ENCODE results near the gene TLR1. TPM values are rescaled to one million over a fixed set of nuclear protein-coding genes. Genes with fewer than 3 reads are reported as not detected.
"Not testable (repeated sequence)": the region's sequence is repeated elsewhere in the genome, so short reads cannot be mapped to it uniquely, and the experiment has no call there.

The TLR1 gene
- total RNA-seq, 4 donors from 2014 or later = 2.5 to 11.3 (median 10.3) TPM

DNA sequence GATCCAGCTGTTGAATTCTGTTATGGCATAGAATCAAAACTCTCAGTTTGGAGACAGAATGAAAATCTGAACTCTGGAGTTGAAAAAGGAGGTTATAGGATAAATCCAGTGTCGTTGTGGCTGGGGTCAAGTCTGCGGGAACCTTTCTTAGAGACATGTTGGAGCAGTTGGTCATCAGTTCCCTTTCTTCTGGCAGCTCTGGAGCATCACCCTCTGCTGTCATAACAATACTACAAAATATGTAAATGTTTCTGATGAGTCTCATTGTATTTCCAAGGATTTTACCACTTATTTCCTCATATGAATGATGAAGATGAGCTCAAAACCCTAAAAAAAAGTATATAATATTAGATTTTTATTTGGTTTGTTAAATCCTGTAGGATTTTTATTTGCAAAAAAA lies 29.3 kb downstream of the TLR1 start:
- DNase-seq = no peak
- TF ChIP-seq, protein P1, sequence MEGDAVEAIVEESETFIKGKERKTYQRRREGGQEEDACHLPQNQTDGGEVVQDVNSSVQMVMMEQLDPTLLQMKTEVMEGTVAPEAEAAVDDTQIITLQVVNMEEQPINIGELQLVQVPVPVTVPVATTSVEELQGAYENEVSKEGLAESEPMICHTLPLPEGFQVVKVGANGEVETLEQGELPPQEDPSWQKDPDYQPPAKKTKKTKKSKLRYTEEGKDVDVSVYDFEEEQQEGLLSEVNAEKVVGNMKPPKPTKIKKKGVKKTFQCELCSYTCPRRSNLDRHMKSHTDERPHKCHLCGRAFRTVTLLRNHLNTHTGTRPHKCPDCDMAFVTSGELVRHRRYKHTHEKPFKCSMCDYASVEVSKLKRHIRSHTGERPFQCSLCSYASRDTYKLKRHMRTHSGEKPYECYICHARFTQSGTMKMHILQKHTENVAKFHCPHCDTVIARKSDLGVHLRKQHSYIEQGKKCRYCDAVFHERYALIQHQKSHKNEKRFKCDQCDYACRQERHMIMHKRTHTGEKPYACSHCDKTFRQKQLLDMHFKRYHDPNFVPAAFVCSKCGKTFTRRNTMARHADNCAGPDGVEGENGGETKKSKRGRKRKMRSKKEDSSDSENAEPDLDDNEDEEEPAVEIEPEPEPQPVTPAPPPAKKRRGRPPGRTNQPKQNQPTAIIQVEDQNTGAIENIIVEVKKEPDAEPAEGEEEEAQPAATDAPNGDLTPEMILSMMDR (IDR thresholded peaks at IDR 0.05) = no peak
- TF ChIP-seq POLR2A (IDR thresholded peaks at IDR 0.05) = no peak
- WGBS, 2 donors = 61 to 71% methylated on average over 2 of the region's 2 CpGs
- no peaks in the 10 kb centered on the region for H3K9me3 ChIP-seq
- no peaks in the 10 kb centered on the region for H3K27me3 ChIP-seq
- no peaks in the 10 kb centered on the region for H3K36me3 ChIP-seq
- intact Hi-C loops (cut with DNase I) = no loop called here
- H3K4me3 ChIP-seq = no peak overlapping the region
- H3K27ac ChIP-seq = no peak overlapping the region
- peaks cover 0 to 5% (median 0%) of the 10 kb centered on the region in 3 donors for H3K4me1 ChIP-seq

GRCh38 chr4:38774181-38774955 lies 30.2 kb downstream of the TLR1 start:
- H3K27ac ChIP-seq = no peak overlapping the region
- H3K4me3 ChIP-seq = no peak overlapping the region
- H3K27me3 ChIP-seq = no peaks in the 10 kb centered on the region
- H3K9me3 ChIP-seq = no peaks in the 10 kb centered on the region
- H3K36me3 ChIP-seq = no peaks in the 10 kb centered on the region
- H3K4me1 ChIP-seq = peaks cover 0 to 14% (median 5%) of the 10 kb centered on the region in 3 donors
- TF ChIP-seq, protein P1 (IDR thresholded peaks at IDR 0.05) = no peak
- TF ChIP-seq POLR2A (IDR thresholded peaks at IDR 0.05) = no peak
- 86 to 88% methylated on average over 8 of the region's 8 CpGs for WGBS, 2 donors
- intact Hi-C loops (cut with DNase I) = no loop called here
- no peak for DNase-seq

DNA sequence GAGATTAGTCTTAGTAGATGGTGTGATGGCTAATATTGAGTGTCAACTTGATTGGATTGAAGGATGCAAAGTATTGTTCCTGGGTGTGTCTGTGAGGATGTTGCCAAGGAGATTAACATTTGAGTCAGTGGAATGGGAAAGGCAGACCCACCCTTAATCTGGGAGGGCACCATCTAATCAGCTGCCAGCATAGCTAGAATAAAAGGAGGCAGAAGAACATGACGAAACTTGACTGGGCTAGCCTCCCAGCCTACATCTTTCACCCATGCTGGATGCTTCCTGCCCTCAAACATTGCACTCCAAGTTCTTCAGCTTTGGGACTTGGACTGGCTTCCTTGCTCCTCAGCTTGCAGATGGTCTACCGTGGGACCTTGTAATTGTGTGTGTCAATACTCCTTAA lies 34.3 kb downstream of the TLR1 start:
- H3K9me3 ChIP-seq; intact Hi-C loops (cut with DNase I); H3K4me3 ChIP-seq; H3K36me3 ChIP-seq; H3K27ac ChIP-seq; H3K27me3 ChIP-seq; H3K4me1 ChIP-seq; DNase-seq: not testable (repeated sequence)
- WGBS, 2 donors = 45 to 59% methylated on average over 2 of the region's 2 CpGs

DNA sequence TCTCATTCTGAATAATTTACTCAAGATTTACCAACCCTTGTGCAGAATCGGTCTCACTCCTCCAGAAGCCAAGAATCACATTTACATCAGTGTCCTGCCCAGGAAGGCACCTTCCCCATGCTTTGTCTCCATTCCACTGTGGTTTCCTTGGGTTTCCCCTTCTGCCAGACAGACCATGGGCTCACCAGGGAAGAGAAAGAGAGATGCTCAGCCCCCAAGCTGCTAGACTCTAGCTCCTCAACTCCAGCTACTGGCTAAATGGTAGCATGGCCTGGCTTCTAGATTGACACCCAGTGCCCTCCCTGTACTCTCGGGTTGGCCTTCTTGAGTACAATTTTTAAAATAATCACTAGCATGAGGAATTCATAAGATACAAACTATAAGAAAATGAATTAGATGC lies 34.7 kb downstream of the TLR1 start:
- no peak for DNase-seq
- Histone ChIP-seq H3K4me1 (peaks cover 0 to 10% (median 5%) of the 10 kb centered on the region in 3 donors), H3K27me3 (no peaks in the 10 kb centered on the region), H3K27ac (peak overlapping the region in 2 of 4 donors; percentile 6 to 59), H3K4me3 (no peak overlapping the region), H3K9me3 (no peaks in the 10 kb centered on the region), H3K36me3 (no peaks in the 10 kb centered on the region)
- TF ChIP-seq, protein P1 (IDR thresholded peaks at IDR 0.05) = no peak
- TF ChIP-seq POLR2A (IDR thresholded peaks at IDR 0.05) = no peak
- 44 to 59% methylated on average over 2 of the region's 2 CpGs for WGBS, 2 donors
- intact Hi-C loops (cut with DNase I) = loop anchor here (10.0 kb wide), 2 partner anchors 95 to 365 kb away; partner anchors contain the start of gene FAM114A1

DNA sequence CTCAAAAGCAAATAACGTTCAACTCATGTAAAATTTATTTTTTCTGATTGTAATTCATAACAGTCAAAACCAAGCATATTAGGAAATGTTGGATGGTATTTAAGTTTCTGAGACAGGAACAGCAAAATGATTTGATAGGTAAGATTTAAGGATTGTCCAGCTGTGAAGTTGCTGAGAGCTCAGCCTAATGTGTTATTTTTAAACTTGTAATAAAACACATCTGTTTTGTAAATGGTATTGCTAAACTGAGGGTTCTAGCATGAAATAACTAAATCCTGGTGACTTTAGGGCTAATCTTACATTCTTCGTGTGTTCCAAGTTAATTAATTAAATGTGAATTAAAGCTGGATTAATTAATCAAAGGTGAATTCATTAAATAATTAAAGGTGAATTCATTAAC lies 35.1 kb downstream of the TLR1 start:
- intact Hi-C loops (cut with DNase I) = loop anchor here (10.0 kb wide), 2 partner anchors 95 to 365 kb away; partner anchors contain the start of gene FAM114A1
- H3K4me1 ChIP-seq = peaks cover 0 to 10% (median 5%) of the 10 kb centered on the region in 3 donors
- TF ChIP-seq, protein P1 (IDR thresholded peaks at IDR 0.05) = no peak
- no peak for TF ChIP-seq POLR2A (IDR thresholded peaks at IDR 0.05)
- H3K36me3 ChIP-seq = no peaks in the 10 kb centered on the region
- no peak for DNase-seq
- 33 to 77% methylated on average over 2 of the region's 2 CpGs for WGBS, 2 donors
- H3K27me3 ChIP-seq = no peaks in the 10 kb centered on the region
- no peak overlapping the region for H3K4me3 ChIP-seq
- H3K27ac ChIP-seq = peak overlapping the region in 2 of 4 donors; percentile 6 to 59
- H3K9me3 ChIP-seq = no peaks in the 10 kb centered on the region

Measured in esophagus squamous epithelium (tissue), 5 donors.